Hepatocyte (in vitro differentiated cells): Measurements from ENCODE around the gene CEP78. TPM values are rescaled to one million over a fixed set of nuclear protein-coding genes. Genes with fewer than 3 reads are reported as not detected.

ENCODE experiments used
- DNase-seq: peaks from one replicate; pipeline ENCODE4 v3.0.0-alpha.2; 2016; ENCODE audit warnings: low spot score
- H2AFZ ChIP-seq: fragments of 200-600 bp; sonication (generic); 2 replicates; pipeline ENCODE4 v1.6.0; 2016; ENCODE audit warnings: antibody characterized with exemption, mild to moderate bottlenecking
- H3K27ac ChIP-seq: fragments of 200-600 bp; sonication (generic); 2 replicates; pipeline ENCODE4 v1.5.1; 2016; ENCODE audit warnings: mild to moderate bottlenecking
- H3K27me3 ChIP-seq: fragments of 200-600 bp; sonication (generic); 2 replicates; pipeline ENCODE4 v1.6.1; 2016
- H3K36me3 ChIP-seq: fragments of 200-600 bp; sonication (generic); replicated peaks from 2 replicates; pipeline ENCODE4 v1.5.1; 2016; ENCODE audit warnings: low read depth; ENCODE audit not compliant: insufficient read depth
- H3K4me1 ChIP-seq: fragments of 200-600 bp; sonication (generic); 2 replicates; pipeline ENCODE4 v1.5.1; 2016; ENCODE audit warnings: mild to moderate bottlenecking, moderate library complexity; ENCODE audit not compliant: insufficient read depth
- H3K4me2 ChIP-seq: fragments of 200-600 bp; sonication (generic); 2 replicates; pipeline ENCODE4 v1.6.0; 2016
- H3K4me3 ChIP-seq: fragments of 200-600 bp; sonication (generic); 2 replicates; pipeline ENCODE4 v1.5.1; 2016; ENCODE audit warnings: mild to moderate bottlenecking
- H3K79me2 ChIP-seq: fragments of 200-600 bp; sonication (generic); 2 replicates; pipeline ENCODE4 v1.6.0; 2017; ENCODE audit warnings: mild to moderate bottlenecking
- H3K9me2 ChIP-seq: fragments of 200-600 bp; sonication (generic); replicated peaks from 2 replicates; pipeline ENCODE4 v1.6.0; 2017; ENCODE audit warnings: mild to moderate bottlenecking; ENCODE audit not compliant: insufficient read depth
- H3K9me3 ChIP-seq: fragments of 200-600 bp; sonication (generic); 2 replicates; pipeline ENCODE4 v1.5.1; 2016; ENCODE audit warnings: low read depth, mild to moderate bottlenecking
- H4K20me1 ChIP-seq: fragments of 200-600 bp; sonication (generic); 2 replicates; pipeline ENCODE4 v1.6.0; 2016; ENCODE audit warnings: mild to moderate bottlenecking; ENCODE audit not compliant: insufficient read depth, poor library complexity, severe bottlenecking
- EZH2 ChIP-seq: fragments of 200-600 bp; sonication (generic); IDR thresholded peaks from 2 replicates; pipeline ENCODE4 v1.6.1; 2016; ENCODE audit warnings: antibody characterized with exemption, mild to moderate bottlenecking, borderline replicate concordance
- EZH2phosphoT487 ChIP-seq: fragments of 200-600 bp; sonication (generic); IDR thresholded peaks from one replicate; pipeline ENCODE4 v1.6.1; 2018; ENCODE audit warnings: antibody characterized with exemption, mild to moderate bottlenecking, low read depth, moderate library complexity; ENCODE audit not compliant: unreplicated experiment, severe bottlenecking
- WGBS: methylation state at CpG from one replicate; pipeline ENCODE4 v1.1.6; 2016; ENCODE audit warnings: low lambda C conversion rate; ENCODE audit errors: missing lambda C conversion rate; 5-methylcytosine and 5-hydroxymethylcytosine counted together
- polyA plus RNA-seq: library from polyadenylated mRNA; unstranded; fragments of >200 nt; fragmentation: Nextera tagmentation; extraction: Ambion mirVana; gene quantifications from 2 replicates; pipeline ENCODE4 v1.2.1, GENCODE V29; 2016
- total RNA-seq: library from RNA; depleted of rRNA; stranded (reverse); fragments of >200 nt; gene quantifications from 2 replicates; pipeline ENCODE4 v1.2.3, GENCODE V29; 2014
- TF ChIP-seq, protein P1 (sequence below): fragments of 200-600 bp; sonication (generic); IDR thresholded peaks from 2 replicates; pipeline ENCODE4 v1.5.1; 2016; ENCODE audit warnings: antibody characterized with exemption, mild to moderate bottlenecking; ENCODE audit not compliant: poor library complexity

CEP78 gene
- total and polyA plus RNA-seq, 2 experiments from 2014 or later: 8.1 to 17.2 TPM

DNA sequence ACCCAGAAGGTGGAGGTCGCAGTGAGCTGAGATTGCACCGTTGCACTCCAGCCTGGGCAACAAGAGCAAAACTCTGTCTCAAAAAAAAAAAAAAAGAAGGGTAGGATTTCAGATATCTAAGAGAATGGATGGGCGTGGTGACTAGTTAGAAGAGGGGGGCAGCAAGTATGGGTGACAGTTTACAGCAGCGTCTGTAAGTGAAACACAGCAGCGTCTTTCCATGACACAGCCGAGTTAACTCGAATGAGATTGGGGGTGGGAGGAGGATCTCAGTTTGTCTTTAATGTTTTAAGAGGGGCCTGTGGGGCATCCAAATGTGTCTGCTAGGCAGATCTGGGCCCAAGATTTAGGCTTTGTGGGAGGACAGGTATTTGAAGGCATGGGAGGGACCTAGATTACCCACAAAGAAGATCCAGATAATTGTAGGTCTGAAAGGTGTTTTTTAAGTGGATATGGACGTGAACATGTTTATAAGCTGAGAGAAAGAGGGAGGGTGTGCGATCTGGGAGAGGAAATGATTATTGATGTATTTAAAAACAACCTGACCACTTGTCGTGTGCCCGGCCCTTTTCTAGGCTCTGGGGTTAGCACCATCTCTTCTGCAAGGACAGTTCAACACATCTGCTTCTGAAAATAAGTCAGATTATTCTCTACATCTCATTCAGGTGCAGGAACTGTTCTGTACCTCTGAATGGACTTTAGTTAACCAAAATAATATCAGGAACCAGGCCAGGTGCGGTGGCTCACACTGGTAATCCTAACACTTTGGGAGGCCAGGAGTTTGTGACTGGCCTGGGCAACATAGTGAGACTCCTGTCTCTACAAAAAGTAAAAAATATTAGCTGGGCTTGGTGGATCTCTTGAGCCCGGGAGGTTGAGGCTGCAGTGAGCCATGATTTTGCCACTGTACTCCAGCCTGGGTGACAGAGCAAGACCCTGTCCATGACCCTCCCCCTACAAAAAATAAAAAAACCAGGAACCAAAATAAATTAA is 2.5 kb downstream of the CEP78 start:
- TF ChIP-seq EZH2phosphoT487 (no peak), EZH2 (no peak)
- TF ChIP-seq, protein P1, sequence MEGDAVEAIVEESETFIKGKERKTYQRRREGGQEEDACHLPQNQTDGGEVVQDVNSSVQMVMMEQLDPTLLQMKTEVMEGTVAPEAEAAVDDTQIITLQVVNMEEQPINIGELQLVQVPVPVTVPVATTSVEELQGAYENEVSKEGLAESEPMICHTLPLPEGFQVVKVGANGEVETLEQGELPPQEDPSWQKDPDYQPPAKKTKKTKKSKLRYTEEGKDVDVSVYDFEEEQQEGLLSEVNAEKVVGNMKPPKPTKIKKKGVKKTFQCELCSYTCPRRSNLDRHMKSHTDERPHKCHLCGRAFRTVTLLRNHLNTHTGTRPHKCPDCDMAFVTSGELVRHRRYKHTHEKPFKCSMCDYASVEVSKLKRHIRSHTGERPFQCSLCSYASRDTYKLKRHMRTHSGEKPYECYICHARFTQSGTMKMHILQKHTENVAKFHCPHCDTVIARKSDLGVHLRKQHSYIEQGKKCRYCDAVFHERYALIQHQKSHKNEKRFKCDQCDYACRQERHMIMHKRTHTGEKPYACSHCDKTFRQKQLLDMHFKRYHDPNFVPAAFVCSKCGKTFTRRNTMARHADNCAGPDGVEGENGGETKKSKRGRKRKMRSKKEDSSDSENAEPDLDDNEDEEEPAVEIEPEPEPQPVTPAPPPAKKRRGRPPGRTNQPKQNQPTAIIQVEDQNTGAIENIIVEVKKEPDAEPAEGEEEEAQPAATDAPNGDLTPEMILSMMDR: no peak
- Histone ChIP-seq H4K20me1 (no peaks in the 10 kb centered on the region), H3K79me2 (peaks cover 13% of the 10 kb centered on the region), H3K9me2 (no peaks in the 10 kb centered on the region), H3K36me3 (no peaks in the 10 kb centered on the region), H2AFZ (no peak overlapping the region), H3K27me3 (no peaks in the 10 kb centered on the region), H3K4me1 (peaks cover 6% of the 10 kb centered on the region), H3K4me3 (no peak overlapping the region), H3K4me2 (peak overlapping the region; percentile 23), H3K27ac (no peak overlapping the region), H3K9me3 (no peaks in the 10 kb centered on the region)
- DNase-seq: no peak
- 77% methylated on average over 13 of the region's 13 CpGs for WGBS

DNA sequence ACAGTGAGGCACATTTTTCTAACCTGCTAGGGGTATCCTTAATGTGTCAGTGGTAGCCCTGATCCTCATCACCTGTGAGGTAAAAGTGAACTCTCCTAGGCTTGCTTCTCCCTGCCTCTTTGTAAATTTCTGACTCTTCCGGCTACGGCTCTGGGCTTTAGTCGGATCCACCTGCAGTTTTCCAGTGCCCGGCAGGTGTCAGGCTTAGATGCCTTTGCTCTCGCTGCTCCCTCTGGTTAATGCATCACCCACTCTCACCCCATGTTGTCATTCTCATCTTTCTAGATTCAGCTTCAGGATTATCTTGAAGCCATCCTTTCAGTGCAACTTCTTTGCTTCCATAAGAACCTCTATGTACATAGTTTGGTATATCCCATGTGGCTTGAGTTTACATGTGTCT is 3.6 kb downstream of the CEP78 start:
- Histone ChIP-seq H3K9me3 (no peaks in the 10 kb centered on the region), H4K20me1 (no peaks in the 10 kb centered on the region), H3K4me2 (no peak overlapping the region), H3K9me2 (no peaks in the 10 kb centered on the region), H3K4me1 (peaks cover 5% of the 10 kb centered on the region), H2AFZ (no peak overlapping the region), H3K79me2 (peaks cover 13% of the 10 kb centered on the region), H3K27ac (no peak overlapping the region), H3K4me3 (no peak overlapping the region), H3K36me3 (no peaks in the 10 kb centered on the region), H3K27me3 (no peaks in the 10 kb centered on the region)
- no peak for TF ChIP-seq EZH2
- TF ChIP-seq, protein P1: peak; percentile 45
- no peak for TF ChIP-seq EZH2phosphoT487
- WGBS: 66% methylated on average over 5 of the region's 5 CpGs
- peak; percentile 64 for DNase-seq

DNA sequence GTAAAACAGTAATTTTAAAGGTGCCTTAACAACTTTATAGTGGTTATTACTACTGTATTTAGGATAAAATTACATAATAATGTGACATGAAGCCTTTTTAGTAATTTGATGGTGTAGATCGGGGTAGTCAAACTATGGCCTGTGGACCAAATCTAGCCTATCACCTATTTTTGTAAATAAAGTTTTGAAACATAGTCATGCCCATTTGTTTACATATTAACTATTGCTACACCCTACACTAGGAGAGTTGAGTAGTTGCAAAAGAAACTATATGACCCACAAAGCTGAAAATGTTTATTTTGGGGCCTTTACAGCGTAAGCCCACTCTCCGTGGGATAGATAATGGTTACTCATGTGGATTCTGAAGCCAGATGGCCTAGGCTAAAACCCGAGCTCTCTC is 6.2 kb downstream of the CEP78 start:
- H3K4me1 ChIP-seq: no peaks in the 10 kb centered on the region
- H2AFZ ChIP-seq: no peak overlapping the region
- DNase-seq: no peak
- WGBS: 79% methylated on average over 4 of the region's 4 CpGs
- H3K36me3 ChIP-seq: no peaks in the 10 kb centered on the region
- H3K27ac ChIP-seq: no peak overlapping the region
- no peaks in the 10 kb centered on the region for H3K9me3 ChIP-seq
- H4K20me1 ChIP-seq: no peaks in the 10 kb centered on the region
- no peaks in the 10 kb centered on the region for H3K9me2 ChIP-seq
- H3K4me3 ChIP-seq: no peak overlapping the region
- TF ChIP-seq EZH2: no peak
- no peak for TF ChIP-seq EZH2phosphoT487
- TF ChIP-seq, protein P1: no peak
- H3K4me2 ChIP-seq: no peak overlapping the region
- H3K27me3 ChIP-seq: no peaks in the 10 kb centered on the region
- peaks cover 12% of the 10 kb centered on the region for H3K79me2 ChIP-seq
